ENCODE data around the gene COL5A1. TPM values are rescaled to one million over a fixed set of nuclear protein-coding genes. Genes with fewer than 3 reads are reported as not detected.

COL5A1 gene
- total RNA-seq, 1 donor: 801 TPM

GRCh38 chr9:134723037-134723436, 81.4 kb downstream of the COL5A1 start:
- TF ChIP-seq, protein P1, sequence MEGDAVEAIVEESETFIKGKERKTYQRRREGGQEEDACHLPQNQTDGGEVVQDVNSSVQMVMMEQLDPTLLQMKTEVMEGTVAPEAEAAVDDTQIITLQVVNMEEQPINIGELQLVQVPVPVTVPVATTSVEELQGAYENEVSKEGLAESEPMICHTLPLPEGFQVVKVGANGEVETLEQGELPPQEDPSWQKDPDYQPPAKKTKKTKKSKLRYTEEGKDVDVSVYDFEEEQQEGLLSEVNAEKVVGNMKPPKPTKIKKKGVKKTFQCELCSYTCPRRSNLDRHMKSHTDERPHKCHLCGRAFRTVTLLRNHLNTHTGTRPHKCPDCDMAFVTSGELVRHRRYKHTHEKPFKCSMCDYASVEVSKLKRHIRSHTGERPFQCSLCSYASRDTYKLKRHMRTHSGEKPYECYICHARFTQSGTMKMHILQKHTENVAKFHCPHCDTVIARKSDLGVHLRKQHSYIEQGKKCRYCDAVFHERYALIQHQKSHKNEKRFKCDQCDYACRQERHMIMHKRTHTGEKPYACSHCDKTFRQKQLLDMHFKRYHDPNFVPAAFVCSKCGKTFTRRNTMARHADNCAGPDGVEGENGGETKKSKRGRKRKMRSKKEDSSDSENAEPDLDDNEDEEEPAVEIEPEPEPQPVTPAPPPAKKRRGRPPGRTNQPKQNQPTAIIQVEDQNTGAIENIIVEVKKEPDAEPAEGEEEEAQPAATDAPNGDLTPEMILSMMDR (IDR thresholded peaks at IDR 0.05; ENCODE audit: extremely low read depth, low read depth, low read length): no peak
- H3K27me3 ChIP-seq (ENCODE audit: insufficient read depth, low read length): no peaks in the 10 kb centered on the region
- peaks cover 5% of the 10 kb centered on the region for H3K4me1 ChIP-seq (ENCODE audit: insufficient read depth, low read length)
- no peak overlapping the region for H3K27ac ChIP-seq (ENCODE audit: low read depth, low read length)
- H4K20me1 ChIP-seq (ENCODE audit: insufficient read depth, low read length): peaks cover 100% of the 10 kb centered on the region
- peaks cover 95% of the 10 kb centered on the region for H3K36me3 ChIP-seq (ENCODE audit: insufficient read depth, low read length)
- no peak for DNase-seq (ENCODE audit: insufficient read length, low spot score, missing footprints)
- H3K79me2 ChIP-seq (ENCODE audit: insufficient read depth, low read length): peaks cover 100% of the 10 kb centered on the region
- no peak overlapping the region for H3K4me3 ChIP-seq (ENCODE audit: insufficient read depth, low read length)
- H2AFZ ChIP-seq (ENCODE audit: low read length): no peak overlapping the region
- no peaks in the 10 kb centered on the region for H3K9me3 ChIP-seq (ENCODE audit: low read depth, low read length)
- no peak overlapping the region for H3K4me2 ChIP-seq (ENCODE audit: insufficient read depth, low read length)

GRCh38 chr9:134723491-134724190, 82.0 kb downstream of the COL5A1 start:
- Histone ChIP-seq H3K27ac (ENCODE audit: low read depth, low read length) (no peak overlapping the region), H2AFZ (ENCODE audit: low read length) (no peak overlapping the region), H3K79me2 (ENCODE audit: insufficient read depth, low read length) (peaks cover 100% of the 10 kb centered on the region)

GRCh38 chr9:134724202-134724911, 82.8 kb downstream of the COL5A1 start:
- Histone ChIP-seq H3K4me1 (ENCODE audit: insufficient read depth, low read length) (peaks cover 5% of the 10 kb centered on the region), H3K36me3 (ENCODE audit: insufficient read depth, low read length) (peaks cover 91% of the 10 kb centered on the region), H3K4me2 (ENCODE audit: insufficient read depth, low read length) (no peak overlapping the region), H3K4me3 (ENCODE audit: insufficient read depth, low read length) (no peak overlapping the region), H3K27ac (ENCODE audit: low read depth, low read length) (peak overlapping the region; percentile 45), H3K9me3 (ENCODE audit: low read depth, low read length) (no peaks in the 10 kb centered on the region), H3K79me2 (ENCODE audit: insufficient read depth, low read length) (peaks cover 99% of the 10 kb centered on the region), H3K27me3 (ENCODE audit: insufficient read depth, low read length) (no peaks in the 10 kb centered on the region), H2AFZ (ENCODE audit: low read length) (no peak overlapping the region), H4K20me1 (ENCODE audit: insufficient read depth, low read length) (peaks cover 98% of the 10 kb centered on the region)
- peak; percentile 97 for DNase-seq (ENCODE audit: insufficient read length, low spot score, missing footprints)
- TF ChIP-seq, protein P1 (IDR thresholded peaks at IDR 0.05; ENCODE audit: extremely low read depth, low read depth, low read length): no peak

More at GRCh38 chr9:134723491-134724190, 82.0 kb downstream of the COL5A1 start:
- Histone ChIP-seq H4K20me1 (ENCODE audit: insufficient read depth, low read length) (peaks cover 98% of the 10 kb centered on the region), H3K9me3 (ENCODE audit: low read depth, low read length) (no peaks in the 10 kb centered on the region), H3K4me1 (ENCODE audit: insufficient read depth, low read length) (peaks cover 5% of the 10 kb centered on the region), H3K4me2 (ENCODE audit: insufficient read depth, low read length) (no peak overlapping the region), H3K36me3 (ENCODE audit: insufficient read depth, low read length) (peaks cover 95% of the 10 kb centered on the region), H3K27me3 (ENCODE audit: insufficient read depth, low read length) (no peaks in the 10 kb centered on the region), H3K4me3 (ENCODE audit: insufficient read depth, low read length) (no peak overlapping the region)
- no peak for DNase-seq (ENCODE audit: insufficient read length, low spot score, missing footprints)
- TF ChIP-seq, protein P1 (IDR thresholded peaks at IDR 0.05; ENCODE audit: extremely low read depth, low read depth, low read length): no peak

Measured in osteoblast (primary cell).